ENCODE data around the gene WDR17. TPM values are rescaled to one million over a fixed set of nuclear protein-coding genes. Genes with fewer than 3 reads are reported as not detected.

Gene WDR17
- total RNA-seq, 1 donor from 2014 or later = 6.3 TPM

GRCh38 chr4:176042195-176042594 is 23.4 kb upstream of the WDR17 start:
- Mint-ChIP-seq H3K27me3 (ENCODE audit: unreplicated experiment) (no peaks in the 10 kb centered on the region), H3K36me3 (ENCODE audit: unreplicated experiment) (no peaks in the 10 kb centered on the region), H3K9me3 (ENCODE audit: unreplicated experiment) (no peaks in the 10 kb centered on the region), H3K27ac (ENCODE audit: unreplicated experiment) (no peak overlapping the region), H3K4me1 (ENCODE audit: low read depth, unreplicated experiment) (no peaks in the 10 kb centered on the region), H3K4me3 (ENCODE audit: unreplicated experiment) (no peak overlapping the region)
- DNase-seq = no peak
- no peak for TF ChIP-seq CTCF (IDR thresholded peaks at IDR 0.05; ENCODE audit: partially characterized antibody, unreplicated experiment)

GRCh38 chr4:176043838-176044588 is 21.6 kb upstream of the WDR17 start:
- Mint-ChIP-seq H3K9me3 (ENCODE audit: unreplicated experiment) (no peaks in the 10 kb centered on the region), H3K27me3 (ENCODE audit: unreplicated experiment) (no peaks in the 10 kb centered on the region), H3K36me3 (ENCODE audit: unreplicated experiment) (no peaks in the 10 kb centered on the region), H3K4me1 (ENCODE audit: low read depth, unreplicated experiment) (no peaks in the 10 kb centered on the region), H3K4me3 (ENCODE audit: unreplicated experiment) (no peak overlapping the region), H3K27ac (ENCODE audit: unreplicated experiment) (no peak overlapping the region)
- no peak for DNase-seq
- no peak for TF ChIP-seq CTCF (IDR thresholded peaks at IDR 0.05; ENCODE audit: partially characterized antibody, unreplicated experiment)

GRCh38 chr4:176044589-176044951 is 21.1 kb upstream of the WDR17 start:
- Mint-ChIP-seq H3K4me1 (ENCODE audit: low read depth, unreplicated experiment) (no peaks in the 10 kb centered on the region), H3K27me3 (ENCODE audit: unreplicated experiment) (no peaks in the 10 kb centered on the region), H3K9me3 (ENCODE audit: unreplicated experiment) (no peaks in the 10 kb centered on the region), H3K27ac (ENCODE audit: unreplicated experiment) (no peak overlapping the region), H3K4me3 (ENCODE audit: unreplicated experiment) (no peak overlapping the region), H3K36me3 (ENCODE audit: unreplicated experiment) (no peaks in the 10 kb centered on the region)
- no peak for DNase-seq
- TF ChIP-seq CTCF (IDR thresholded peaks at IDR 0.05; ENCODE audit: partially characterized antibody, unreplicated experiment) = no peak

GRCh38 chr4:176048631-176049030 is 17.0 kb upstream of the WDR17 start:
- no peak for DNase-seq
- no peak overlapping the region for H3K27ac Mint-ChIP-seq (ENCODE audit: unreplicated experiment)
- H3K9me3 Mint-ChIP-seq (ENCODE audit: unreplicated experiment) = no peaks in the 10 kb centered on the region
- H3K27me3 Mint-ChIP-seq (ENCODE audit: unreplicated experiment) = peaks cover 2% of the 10 kb centered on the region
- no peak for TF ChIP-seq CTCF (IDR thresholded peaks at IDR 0.05; ENCODE audit: partially characterized antibody, unreplicated experiment)
- no peaks in the 10 kb centered on the region for H3K36me3 Mint-ChIP-seq (ENCODE audit: unreplicated experiment)
- H3K4me3 Mint-ChIP-seq (ENCODE audit: unreplicated experiment) = no peak overlapping the region
- H3K4me1 Mint-ChIP-seq (ENCODE audit: low read depth, unreplicated experiment) = no peaks in the 10 kb centered on the region

- Mint-ChIP-seq H3K4me3 (ENCODE audit: unreplicated experiment) (no peak overlapping the region), H3K27me3 (ENCODE audit: unreplicated experiment) (peaks cover 2% of the 10 kb centered on the region), H3K36me3 (ENCODE audit: unreplicated experiment) (no peaks in the 10 kb centered on the region), H3K4me1 (ENCODE audit: low read depth, unreplicated experiment) (no peaks in the 10 kb centered on the region), H3K27ac (ENCODE audit: unreplicated experiment) (no peak overlapping the region), H3K9me3 (ENCODE audit: unreplicated experiment) (no peaks in the 10 kb centered on the region)
- no peak for DNase-seq
- no peak for TF ChIP-seq CTCF (IDR thresholded peaks at IDR 0.05; ENCODE audit: partially characterized antibody, unreplicated experiment)
Observed at GRCh38 chr4:176052744-176053143, 12.9 kb upstream of the WDR17 start.
